Measurements from ENCODE around the gene SMIM31. TPM values are rescaled to one million over a fixed set of nuclear protein-coding genes. Genes with fewer than 3 reads are reported as not detected.

Gene SMIM31
- total and polyA plus RNA-seq, 9 of the 15 experiments (the other 6 are each of a cell fraction or from before 2014, with no cell fraction given): not detected

DNA sequence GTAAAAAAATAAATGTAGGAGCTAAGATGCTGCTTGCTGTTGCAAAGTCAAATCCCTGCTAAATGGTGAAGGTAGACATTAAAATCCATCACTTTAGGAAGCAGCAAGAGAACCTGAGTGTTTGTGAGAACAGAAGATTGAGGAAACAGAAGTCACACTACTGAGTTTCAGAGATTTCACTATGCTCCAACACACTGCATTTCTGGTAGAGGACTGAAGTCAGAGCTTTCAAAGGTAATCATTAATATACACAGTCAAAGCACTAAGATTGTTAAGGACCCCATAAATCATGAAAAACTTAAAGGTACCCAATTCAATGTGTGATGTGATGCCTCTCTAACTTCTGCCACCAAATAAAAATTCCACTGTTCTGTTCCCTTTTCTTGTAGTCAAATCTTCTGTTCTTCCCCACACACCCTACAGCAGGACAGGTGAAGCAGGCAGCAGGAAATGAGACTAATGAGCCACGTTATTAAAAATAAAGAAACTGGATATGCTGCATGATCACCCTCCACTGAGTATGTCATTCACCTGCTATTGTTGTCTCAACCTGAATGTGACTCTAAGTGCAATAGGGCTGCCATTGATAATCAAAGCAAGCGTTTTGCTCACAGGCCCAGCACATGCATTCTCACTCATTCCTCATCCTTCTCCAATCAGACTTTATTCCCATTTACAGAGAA is 94.2 kb downstream of the SMIM31 start:
- no TSS peak for BruUV-seq (replicated peaks)

More for the DNA sequence above, 94.2 kb downstream of the SMIM31 start:
- WGBS (ENCODE audit: insufficient coverage, low coverage, missing lambda C conversion rate): 0% methylated on average over 2 of the region's 2 CpGs
- no peaks in the 10 kb centered on the region for H3K9me3 ChIP-seq (replicated peaks; ENCODE audit: control insufficient read depth, insufficient read depth, low read depth, low read length)
- no peak for FAIRE-seq
- H3K4me2 ChIP-seq (ENCODE audit: insufficient read depth, low read length): no peak overlapping the region
- H3K4me1 ChIP-seq (replicated peaks in 1 of 2; ENCODE audit: control insufficient read depth in 2 of 2, insufficient read depth in 2 of 2, low read length in 2 of 2): no peaks in the 10 kb centered on the region
- H3K36me3 ChIP-seq (ENCODE audit: control insufficient read depth, insufficient read depth, low read length): no peaks in the 10 kb centered on the region
- DNase-seq (ENCODE audit: extremely low read depth in 1 of 4, low spot score in 3 of 4): no peak
- ChIA-PET CTCF (ENCODE audit: low intra/inter-chr PET ratio) (no interaction called here), POLR2A (no interaction called here)
- H3K27ac ChIP-seq (ENCODE audit: extremely low read depth, low read depth, low read length): no peak overlapping the region
- no peak overlapping the region for H3K4me3 ChIP-seq
- in situ Hi-C loops (cut with MboI) (no loop called here), intact Hi-C loops (cut with micrococcal nuclease) (no loop called here)
- H2AFZ ChIP-seq (ENCODE audit: low read depth, low read length): no peak overlapping the region
- H3K9ac ChIP-seq (ENCODE audit: insufficient read depth in 1 of 2, low read depth in 2 of 2, low read length in 2 of 2): no peak overlapping the region
- ATAC-seq: no peak
- H3K9me1 ChIP-seq (ENCODE audit: control insufficient read depth, insufficient read depth, low read length): no peaks in the 10 kb centered on the region
- H3K27me3 ChIP-seq (ENCODE audit: control insufficient read depth in 2 of 2, insufficient read depth in 2 of 2, low read length in 2 of 2): no peaks in the 10 kb centered on the region
- no peaks in the 10 kb centered on the region for H4K20me1 ChIP-seq (replicated peaks; ENCODE audit: control insufficient read depth, insufficient read depth, low read length)
- TF ChIP-seq TCF15 (CRISPR knock-in tag; IDR thresholded peaks at IDR 0.05) (no peak), GTF2F1 (IDR thresholded peaks at IDR 0.05; ENCODE audit: low read depth, low read length) (no peak), TCF7L2 (IDR thresholded peaks at IDR 0.05; ENCODE audit: low read depth, low read length) (no peak), ATF1 (CRISPR knock-in tag; IDR thresholded peaks at IDR 0.05) (no peak), ATF1 (tag; IDR thresholded peaks at IDR 0.05) (no peak), E4F1 (CRISPR knock-in tag; IDR thresholded peaks at IDR 0.05; ENCODE audit: borderline replicate concordance) (no peak), RFX1 (IDR thresholded peaks at IDR 0.05) (no peak), ZNF121 (CRISPR knock-in tag; conservative IDR thresholded peaks at IDR 0.05) (no peak), NFATC3 (IDR thresholded peaks at IDR 0.05) (no peak), RAD51 (IDR thresholded peaks at IDR 0.05; ENCODE audit: borderline replicate concordance, low read depth) (no peak), ZNF518B (CRISPR knock-in tag; IDR thresholded peaks at IDR 0.05) (no peak), POLR2AphosphoS2 (IDR thresholded peaks at IDR 0.05; ENCODE audit: low read length) (no peak), HINFP (tag; conservative IDR thresholded peaks at IDR 0.05; ENCODE audit: low read depth) (no peak), KHSRP (IDR thresholded peaks at IDR 0.05) (no peak), DMBX1 (CRISPR knock-in tag; IDR thresholded peaks at IDR 0.05; ENCODE audit: borderline replicate concordance) (no peak), CREM (IDR thresholded peaks at IDR 0.05; ENCODE audit: low read depth) (no peak)
- no peaks in the 10 kb centered on the region for H3K79me2 ChIP-seq (ENCODE audit: control insufficient read depth, insufficient read depth, low read length)
